Inflammatory macrophage treated with lipopolysaccharide for 1 hour (primary cell): ENCODE measurements around the gene ANKRD28.
"Not testable (repeated sequence)": the region's sequence is repeated elsewhere in the genome, so short reads cannot be mapped to it uniquely, and the experiment has no call there.

Experiments used
- DNase-seq, 2 donors: peaks; one replicate each; pipeline ENCODE4 v3.0.0-alpha.2; 2020 to 2022

ANKRD28 gene

GRCh38 chr3:15633159-15633558 is 164.6 kb downstream of the ANKRD28 start:
- DNase-seq: no peak

GRCh38 chr3:15632212-15632580 is 165.6 kb downstream of the ANKRD28 start:
- no peak for DNase-seq

- DNase-seq: no peak
These were observed 166.2 kb downstream of the ANKRD28 start for GRCh38 chr3:15631426-15632211.

GRCh38 chr3:15630646-15631350 is 167.0 kb downstream of the ANKRD28 start:
- DNase-seq: peak; percentile 52 to 78

- DNase-seq: peak; percentile 80 to 89
These were observed 167.8 kb downstream of the ANKRD28 start for GRCh38 chr3:15629860-15630597.

GRCh38 chr3:15628967-15629366 is 168.8 kb downstream of the ANKRD28 start:
- DNase-seq: no peak

- no peak for DNase-seq
These were observed 174.0 kb downstream of the ANKRD28 start for GRCh38 chr3:15623535-15624440.

GRCh38 chr3:15619659-15620464 is 177.9 kb downstream of the ANKRD28 start:
- DNase-seq: not testable (repeated sequence)
